ELR (cell line): ENCODE measurements around the gene SEPTIN8.
A peak's percentile ranks its signal among the peaks of the same experiment; 100 is the strongest.
"Not testable (repeated sequence)": the region's sequence is repeated elsewhere in the genome, so short reads cannot be mapped to it uniquely, and the experiment has no call there.

Experiments used
- DNase-seq: peaks from one replicate; pipeline ENCODE4 v3.0.0-alpha.2; 2015; ENCODE audit warnings: low read depth

The SEPTIN8 gene

GRCh38 chr5:132812781-132813598, 36.0 kb upstream of the SEPTIN8 start, which contains the start of gene SOWAHA:
Gene SOWAHA, plus strand, starts transcription at chr5:132813302. Its CDS starts 320 bp downstream, at chr5:132813622.
- no peak for DNase-seq

- DNase-seq, result no peak
Observed at GRCh38 chr5:132812123-132812765, 35.2 kb upstream of the SEPTIN8 start.

GRCh38 chr5:132810605-132811004, 33.6 kb upstream of the SEPTIN8 start:
- no peak for DNase-seq

GRCh38 chr5:132808866-132809265, 31.8 kb upstream of the SEPTIN8 start:
- no peak for DNase-seq

GRCh38 chr5:132808448-132808847, 31.4 kb upstream of the SEPTIN8 start:
- DNase-seq, result no peak

- peak; percentile 39 for DNase-seq
Observed at GRCh38 chr5:132807163-132807838, 30.3 kb upstream of the SEPTIN8 start.

- not testable (repeated sequence) for DNase-seq
Observed at GRCh38 chr5:132806804-132807162, 29.7 kb upstream of the SEPTIN8 start.

- DNase-seq, result not testable (repeated sequence)
Observed at GRCh38 chr5:132805872-132806271, 28.8 kb upstream of the SEPTIN8 start.

- not testable (repeated sequence) for DNase-seq
Observed at GRCh38 chr5:132804219-132804618, 27.2 kb upstream of the SEPTIN8 start.

- DNase-seq, result not testable (repeated sequence)
Observed at GRCh38 chr5:132802685-132803066, 25.6 kb upstream of the SEPTIN8 start.

- DNase-seq, result no peak
Observed at GRCh38 chr5:132802044-132802684, 25.1 kb upstream of the SEPTIN8 start.

- no peak for DNase-seq
Observed at GRCh38 chr5:132800545-132800944, 23.5 kb upstream of the SEPTIN8 start.

- no peak for DNase-seq
Observed at GRCh38 chr5:132799392-132799791, 22.4 kb upstream of the SEPTIN8 start.

GRCh38 chr5:132797651-132798050, 20.6 kb upstream of the SEPTIN8 start:
- no peak for DNase-seq

- DNase-seq, result no peak
Observed at GRCh38 chr5:132791026-132791425, 14.0 kb upstream of the SEPTIN8 start.

- DNase-seq, result no peak
Observed at GRCh38 chr5:132790201-132790865, 13.3 kb upstream of the SEPTIN8 start.

GRCh38 chr5:132788990-132789886, 12.2 kb upstream of the SEPTIN8 start:
- DNase-seq, result no peak

GRCh38 chr5:132788508-132788907, 11.5 kb upstream of the SEPTIN8 start:
- DNase-seq, result no peak

GRCh38 chr5:132787076-132787475, 10.0 kb upstream of the SEPTIN8 start:
- peak; percentile 75 for DNase-seq

- no peak for DNase-seq
Observed at GRCh38 chr5:132785864-132786263, 8.8 kb upstream of the SEPTIN8 start.

- no peak for DNase-seq
Observed at GRCh38 chr5:132785365-132785764, 8.3 kb upstream of the SEPTIN8 start.
